ENCODE data around the gene HOTAIR. TPM values are rescaled to one million over a fixed set of nuclear protein-coding genes. Genes with fewer than 3 reads are reported as not detected.

Gene HOTAIR
- total RNA-seq, 1 experiment from 2014 or later, result not detected

DNA sequence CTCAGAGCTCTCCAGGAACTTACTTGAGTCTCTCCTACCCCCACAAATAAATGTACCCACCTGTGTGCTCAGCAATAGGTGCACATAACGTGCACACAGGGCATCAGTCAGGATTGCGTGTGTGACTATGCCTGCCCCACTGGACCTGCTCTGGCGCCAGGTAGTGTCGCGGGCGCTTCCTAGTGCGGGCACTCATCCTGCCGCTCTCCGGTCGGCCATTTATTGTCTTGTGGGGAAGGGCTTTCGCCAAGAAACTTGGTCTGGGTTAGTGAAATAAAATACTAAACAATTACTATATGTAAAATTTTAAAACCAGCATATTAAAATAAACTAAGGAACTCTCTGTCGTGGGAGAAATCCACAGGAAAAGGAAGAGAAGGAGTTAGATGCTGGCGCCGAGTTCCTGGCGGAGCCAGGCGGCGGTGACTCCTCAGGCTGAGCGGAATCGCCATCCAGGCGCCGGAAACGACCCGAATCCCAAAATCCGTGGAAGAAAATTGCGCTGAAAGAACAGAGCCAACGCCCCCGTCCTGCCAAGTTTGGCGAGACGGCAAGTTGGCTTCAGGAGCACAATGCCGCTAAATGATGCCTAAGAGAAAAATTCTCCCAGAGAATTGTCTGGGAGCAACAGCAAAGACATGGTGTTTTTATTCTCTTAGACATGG is 44.0 kb downstream of the HOTAIR start:
- Histone ChIP-seq H4K91ac (ENCODE audit: insufficient read length, low read depth, low read length) (no peak overlapping the region), H3K79me2 (ENCODE audit: insufficient read depth, low read length) (no peaks in the 10 kb centered on the region), H3K79me1 (ENCODE audit: insufficient read depth, low read depth, low read length, poor library complexity, severe bottlenecking) (no peaks in the 10 kb centered on the region), H3T11ph (ENCODE audit: low read length) (no peak overlapping the region), H3K4me2 (ENCODE audit: insufficient read depth, insufficient read length, low read length) (no peak overlapping the region), H3K23me2 (ENCODE audit: insufficient read length, low read depth, low read length, poor library complexity, severe bottlenecking) (no peaks in the 10 kb centered on the region), H2BK15ac (ENCODE audit: low read depth, low read length) (no peak overlapping the region), H2BK20ac (ENCODE audit: low read depth, low read length, poor library complexity, severe bottlenecking) (no peak overlapping the region), H3K23ac (ENCODE audit: insufficient read length, low read depth, low read length) (no peak overlapping the region), H4K5ac (ENCODE audit: insufficient read length, low read depth, low read length) (no peak overlapping the region), H4K8ac (replicated peaks; ENCODE audit: insufficient read length, low read depth, low read length) (no peak overlapping the region), H3K27ac (ENCODE audit: insufficient read length, low read depth, low read length) (no peak overlapping the region), H2AFZ (ENCODE audit: low read length) (no peak overlapping the region), H3K14ac (ENCODE audit: insufficient read depth, low read length) (no peak overlapping the region), H3K56ac (ENCODE audit: insufficient read length, low read depth, low read length) (no peak overlapping the region), H3K4ac (ENCODE audit: low read depth, low read length) (no peak overlapping the region), H2BK120ac (ENCODE audit: low read depth, low read length, poor library complexity, severe bottlenecking) (no peak overlapping the region), H3K9me3 (ENCODE audit: control insufficient read depth, low read depth, low read length) (no peaks in the 10 kb centered on the region), H3K9ac (ENCODE audit: extremely low read depth, insufficient read length, low read length) (no peak overlapping the region), H2AK5ac (ENCODE audit: insufficient read length, low read length) (no peak overlapping the region), H3K4me1 (ENCODE audit: insufficient read depth, low read length) (no peaks in the 10 kb centered on the region), H3K27me3 (ENCODE audit: insufficient read depth, low read length) (peaks cover 98% of the 10 kb centered on the region), H3K18ac (ENCODE audit: insufficient read length, low read depth, low read length) (no peak overlapping the region), H4K20me1 (ENCODE audit: control insufficient read depth, insufficient read depth, insufficient read length) (no peaks in the 10 kb centered on the region), H2BK12ac (ENCODE audit: insufficient read length, low read depth, low read length) (no peak overlapping the region), H2BK5ac (ENCODE audit: insufficient read length, low read length) (no peak overlapping the region)
- no peak for DNase-seq
- Mint-ChIP-seq H3K27ac (no peak overlapping the region; a peak in 1 of 7 replicates), H3K36me3 (ENCODE audit: insufficient read depth in 1 of 3, low read depth in 3 of 3) (no peaks in the 10 kb centered on the region), H3K4me1 (peaks cover 0 to 12% of the 10 kb centered on the region in 2 experiments; a peak in 1 of 4 replicates), H3K27me3 (ENCODE audit: low read depth) (peaks cover 100% of the 10 kb centered on the region), H3K9me3 (peaks cover 4 to 8% of the 10 kb centered on the region in 2 experiments; a peak in 4 of 5 replicates), H3K4me3 (no peak overlapping the region; a peak in 1 of 5 replicates)
- WGBS (ENCODE audit: extremely low coverage, insufficient read length, low lambda C conversion rate), result no CpG with 5 or more reads among the region's 30 CpGs
- TF ChIP-seq, protein P1, sequence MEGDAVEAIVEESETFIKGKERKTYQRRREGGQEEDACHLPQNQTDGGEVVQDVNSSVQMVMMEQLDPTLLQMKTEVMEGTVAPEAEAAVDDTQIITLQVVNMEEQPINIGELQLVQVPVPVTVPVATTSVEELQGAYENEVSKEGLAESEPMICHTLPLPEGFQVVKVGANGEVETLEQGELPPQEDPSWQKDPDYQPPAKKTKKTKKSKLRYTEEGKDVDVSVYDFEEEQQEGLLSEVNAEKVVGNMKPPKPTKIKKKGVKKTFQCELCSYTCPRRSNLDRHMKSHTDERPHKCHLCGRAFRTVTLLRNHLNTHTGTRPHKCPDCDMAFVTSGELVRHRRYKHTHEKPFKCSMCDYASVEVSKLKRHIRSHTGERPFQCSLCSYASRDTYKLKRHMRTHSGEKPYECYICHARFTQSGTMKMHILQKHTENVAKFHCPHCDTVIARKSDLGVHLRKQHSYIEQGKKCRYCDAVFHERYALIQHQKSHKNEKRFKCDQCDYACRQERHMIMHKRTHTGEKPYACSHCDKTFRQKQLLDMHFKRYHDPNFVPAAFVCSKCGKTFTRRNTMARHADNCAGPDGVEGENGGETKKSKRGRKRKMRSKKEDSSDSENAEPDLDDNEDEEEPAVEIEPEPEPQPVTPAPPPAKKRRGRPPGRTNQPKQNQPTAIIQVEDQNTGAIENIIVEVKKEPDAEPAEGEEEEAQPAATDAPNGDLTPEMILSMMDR (conservative IDR thresholded peaks at IDR 0.05), result no peak
